T-helper 1 cell treated with Interleukin-12 subunit alpha and Interleukin-12 subunit beta and Interleukin-4 antibody, amounts not matched to agents 30 ng/mL and 1 ng/mL, for 36 hours (primary cell): ENCODE data around the gene FREM1. TPM values are rescaled to one million over a fixed set of nuclear protein-coding genes. Genes with fewer than 3 reads are reported as not detected.

Source experiments
- intact Hi-C: fragments of 100-400 bp; cut with micrococcal nuclease; formaldehyde crosslinking; loops from one replicate; pipeline ENCODE4 v1.15.1; 2024
- total RNA-seq: library from RNA; stranded (reverse); gene quantifications from 2 replicates; pipeline ENCODE4 v1.2.3, GENCODE V29; 2022

Gene FREM1
- total RNA-seq, 1 donor from 2014 or later, result 0.02 TPM

DNA sequence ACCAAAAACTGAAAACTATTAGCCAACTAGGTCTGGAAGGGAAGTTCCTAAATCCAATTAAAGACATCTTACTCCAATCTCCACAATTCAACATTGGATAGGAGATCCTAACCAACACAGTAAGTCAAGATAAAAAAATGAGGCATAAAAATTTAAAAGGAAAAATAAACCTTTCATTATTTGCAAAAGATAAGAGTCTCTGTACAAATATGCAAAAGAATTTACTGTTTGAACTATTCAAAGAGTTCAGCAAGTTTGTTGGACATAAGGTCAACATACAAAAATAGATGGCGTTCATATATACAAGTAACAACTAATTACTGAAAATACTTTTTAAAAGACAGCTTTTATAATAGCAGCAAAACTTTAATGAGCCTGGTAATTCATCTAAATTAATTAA is 3.1 kb upstream of the FREM1 start:
- intact Hi-C loops, result no loop called here

- intact Hi-C loops, result no loop called here
Observed at GRCh38 chr9:14912859-14913258, 2.6 kb upstream of the FREM1 start.

- intact Hi-C loops, result no loop called here
Observed at GRCh38 chr9:14911046-14911445, 818 bp upstream of the FREM1 start.

DNA sequence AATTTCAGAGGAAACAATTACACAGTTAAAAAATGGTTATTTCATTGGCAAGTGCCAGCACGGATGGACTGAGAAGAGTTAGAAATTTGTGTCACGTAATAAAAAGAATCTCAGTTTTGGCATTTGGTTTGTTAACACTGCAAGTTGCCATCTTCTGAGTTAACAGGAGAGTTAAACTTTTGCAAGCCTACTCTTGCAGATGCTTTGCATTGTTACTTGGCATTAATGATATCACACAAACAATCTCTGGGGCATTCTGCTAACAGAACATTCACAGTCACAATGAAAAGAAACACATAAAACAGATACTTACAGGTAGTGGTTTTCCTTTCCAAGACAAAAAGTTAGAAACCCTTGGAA is 647 bp downstream of the FREM1 start:
- intact Hi-C loops, result no loop called here

GRCh38 chr9:14909181-14909580 is 1.0 kb downstream of the FREM1 start:
- intact Hi-C loops, result no loop called here

DNA sequence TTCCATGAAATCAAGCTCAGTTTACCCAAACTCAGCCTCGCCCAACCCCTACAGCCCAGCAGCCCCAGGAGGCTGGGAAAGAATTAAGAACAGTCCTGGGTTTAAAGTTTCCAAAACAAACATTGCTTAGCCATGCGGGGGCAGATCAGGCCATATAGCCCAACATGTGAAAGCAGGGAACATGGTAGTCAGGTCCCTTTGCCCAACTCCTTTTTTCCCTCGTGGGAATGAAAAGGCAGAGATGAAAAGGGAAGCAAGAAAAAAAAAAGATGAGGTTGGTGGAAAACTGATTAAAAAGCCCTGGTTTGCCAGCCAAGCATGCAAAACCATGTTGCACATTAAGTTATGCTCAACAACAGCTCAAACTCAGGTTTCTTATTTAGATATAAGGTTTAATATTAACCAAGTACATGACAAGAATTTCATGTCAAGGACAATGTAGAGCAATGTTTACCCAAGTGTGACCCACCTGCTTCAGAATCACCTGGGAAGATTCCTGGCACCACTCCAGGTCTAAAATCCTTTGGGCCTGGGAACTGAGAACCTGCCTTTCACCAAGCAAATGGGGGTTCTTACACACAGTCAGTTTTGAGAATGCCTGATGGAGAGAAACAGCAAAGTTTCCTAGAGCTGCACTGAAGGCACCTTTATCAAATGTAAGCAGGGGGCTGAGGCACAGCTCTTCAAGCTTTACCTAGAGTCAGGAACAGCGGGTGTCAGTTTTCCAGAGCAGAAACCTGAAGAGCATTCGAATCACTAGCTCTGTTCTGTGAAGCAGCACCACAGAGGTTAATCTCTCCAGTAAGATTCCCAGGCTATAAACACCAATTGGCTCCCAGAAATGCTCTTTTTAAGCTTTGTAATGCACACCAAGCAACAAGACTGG is 1.7 kb downstream of the FREM1 start:
- intact Hi-C loops, result no loop called here

DNA sequence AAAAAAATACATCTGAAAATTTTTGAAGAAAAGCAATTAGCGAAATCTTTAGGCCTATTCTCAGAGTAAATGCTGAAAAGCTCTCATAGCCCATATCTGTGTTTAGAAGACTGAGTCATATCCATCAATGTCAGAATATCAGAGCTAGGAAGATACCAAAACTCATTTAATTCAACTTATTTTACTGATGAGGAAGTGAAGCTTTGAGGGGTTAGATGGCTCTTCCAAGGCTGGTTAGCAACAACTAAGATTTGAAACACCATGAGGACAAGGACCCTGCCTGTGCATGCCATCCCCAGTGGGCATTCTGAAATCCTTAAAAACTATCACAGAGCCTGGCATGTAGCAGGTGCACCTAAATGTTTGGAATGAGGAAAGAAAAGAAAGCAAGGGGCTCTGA is 2.5 kb downstream of the FREM1 start:
- intact Hi-C loops, result no loop called here

DNA sequence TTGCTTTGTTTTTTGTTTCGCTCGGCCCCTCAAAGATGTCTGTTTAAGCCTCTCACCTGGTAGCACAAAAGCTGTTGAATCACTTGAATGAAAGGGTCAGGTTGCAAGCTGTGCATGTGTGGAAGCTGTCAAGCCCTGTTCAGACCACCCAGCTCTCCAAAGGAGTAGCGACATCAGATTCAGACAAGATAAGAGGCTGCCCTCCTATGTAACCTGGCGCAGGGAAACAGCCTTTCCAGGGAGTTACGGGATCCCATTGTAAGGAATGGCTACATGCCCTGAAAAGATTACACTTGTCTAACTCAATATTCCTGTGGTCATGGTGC is 2.9 kb downstream of the FREM1 start:
- intact Hi-C loops, result no loop called here

GRCh38 chr9:14906644-14907359 is 3.4 kb downstream of the FREM1 start:
- intact Hi-C loops, result no loop called here

DNA sequence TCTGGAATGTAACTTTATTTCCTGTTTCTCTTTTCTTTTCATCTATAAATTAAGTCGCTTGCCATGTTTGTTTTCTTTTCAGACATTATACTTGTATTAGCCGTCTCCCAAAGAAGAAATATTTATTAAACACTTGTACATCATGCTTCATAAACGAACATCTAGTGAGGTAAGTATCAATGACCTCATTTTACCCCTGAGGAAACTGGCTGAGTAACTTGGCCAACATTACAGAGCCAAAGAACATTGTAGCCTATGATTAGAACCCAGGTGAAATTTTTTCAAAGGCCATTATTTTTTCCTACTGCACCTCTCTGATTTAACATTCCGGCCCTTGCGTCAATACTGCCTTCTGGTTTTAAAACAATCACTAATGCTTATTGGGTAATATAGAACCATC is 4.2 kb downstream of the FREM1 start:
- intact Hi-C loops, result no loop called here

DNA sequence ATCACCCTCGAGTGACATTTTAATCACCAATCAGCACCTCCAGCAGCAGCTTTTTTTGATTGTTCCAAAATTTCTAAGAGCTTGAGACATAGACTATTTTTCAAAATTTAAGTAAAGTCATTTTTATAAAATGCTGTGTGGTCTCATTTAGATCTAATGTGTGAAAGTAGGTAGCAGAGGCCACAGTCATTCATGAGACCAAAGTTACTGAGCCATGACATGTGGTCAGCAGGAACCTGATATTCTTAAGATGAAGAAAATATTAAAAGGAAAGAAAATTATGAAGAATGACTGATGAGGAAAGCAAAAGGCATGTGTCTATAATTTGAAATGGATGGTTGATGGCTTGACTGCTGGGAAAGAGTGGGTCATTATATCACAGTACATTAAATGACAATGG is 7.2 kb downstream of the FREM1 start:
- intact Hi-C loops, result no loop called here

DNA sequence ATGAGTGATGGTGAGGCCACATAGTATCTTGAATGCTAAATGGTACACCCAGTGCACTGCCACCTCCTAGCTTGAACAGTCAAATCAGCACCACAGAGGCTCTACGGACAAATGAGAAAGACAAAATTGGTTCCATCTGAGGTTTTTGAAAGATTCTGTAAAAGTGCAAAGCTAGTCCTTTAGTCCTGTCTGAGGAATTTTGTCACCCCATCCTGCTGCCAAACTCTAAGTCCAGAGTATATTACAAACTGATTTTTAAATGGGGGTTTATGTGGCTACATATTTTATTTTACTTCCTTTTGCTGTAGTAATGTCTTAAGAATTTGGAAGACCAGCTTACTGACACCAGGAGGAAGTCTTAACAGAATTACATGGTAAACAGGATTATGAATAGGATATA is 7.7 kb downstream of the FREM1 start:
- intact Hi-C loops, result no loop called here

GRCh38 chr9:14899815-14900193 is 10.4 kb downstream of the FREM1 start:
- intact Hi-C loops, result no loop called here

GRCh38 chr9:14899042-14899814 is 11.0 kb downstream of the FREM1 start:
- intact Hi-C loops, result no loop called here

- intact Hi-C loops, result no loop called here
Observed at GRCh38 chr9:14895806-14896205, 14.4 kb downstream of the FREM1 start.

DNA sequence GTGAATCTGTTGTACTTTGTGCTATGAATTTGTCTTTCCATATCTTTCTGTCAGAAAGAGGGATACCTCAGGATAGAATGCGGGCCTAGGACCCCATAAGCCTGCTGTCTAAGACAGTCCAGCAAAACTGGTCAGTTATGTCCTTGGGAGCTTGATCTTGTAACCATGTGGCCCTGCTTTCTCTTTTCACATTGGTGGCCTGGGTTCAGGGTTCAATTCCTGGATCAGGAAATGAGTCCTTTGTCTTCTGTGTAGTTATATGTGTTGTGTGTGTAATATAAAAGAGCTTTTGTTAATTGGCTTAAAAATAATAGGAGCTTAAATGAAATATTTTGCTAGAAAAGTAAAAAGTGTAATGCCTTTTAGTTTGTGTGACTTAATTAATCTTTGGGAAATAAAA is 16.9 kb downstream of the FREM1 start:
- intact Hi-C loops, result loop anchor here (5.0 kb wide), 1 partner anchor 124 kb away; no protein-coding TSS in a partner anchor

DNA sequence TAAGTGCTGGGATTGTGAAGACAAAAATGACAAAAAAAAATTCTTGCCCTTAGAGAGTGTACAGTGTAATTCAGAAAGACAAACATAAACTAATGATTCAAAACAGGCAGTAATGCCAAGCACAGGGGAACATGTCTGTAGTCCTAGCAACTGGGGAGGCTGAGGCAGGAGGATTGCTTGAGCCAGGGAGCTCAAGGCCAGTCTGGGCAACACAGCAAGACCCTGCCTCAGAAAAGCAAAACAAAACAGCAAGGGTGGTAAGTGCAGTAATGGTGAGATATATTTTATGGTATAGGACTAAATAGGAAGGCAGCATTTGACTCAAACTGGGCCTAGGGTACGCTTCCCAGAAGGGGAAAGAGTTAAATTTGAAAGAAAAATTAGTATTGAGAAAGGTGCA is 18.9 kb downstream of the FREM1 start:
- intact Hi-C loops, result loop anchor here (5.0 kb wide), 1 partner anchor 126 kb away; no protein-coding TSS in a partner anchor

DNA sequence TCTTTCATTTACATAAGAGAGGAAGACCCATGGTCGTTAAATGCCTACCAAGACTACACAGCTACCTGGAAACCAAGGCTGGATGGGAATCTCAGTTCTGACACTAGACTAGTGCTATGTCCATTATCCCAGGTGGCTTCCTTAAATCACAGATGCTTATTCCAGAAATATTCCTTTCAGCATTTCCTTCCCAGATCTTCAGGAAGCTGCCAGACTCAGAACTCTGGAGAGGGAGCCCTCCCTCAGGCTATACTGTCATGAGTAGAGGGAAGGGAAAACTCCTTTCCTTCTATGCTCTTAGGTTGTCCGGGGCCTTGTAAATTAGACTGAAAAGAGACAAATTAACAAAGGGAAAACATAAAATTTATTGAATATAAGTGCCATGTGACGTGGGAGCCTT is 20.8 kb downstream of the FREM1 start:
- intact Hi-C loops, result loop anchor here (1.0 kb wide), 2 partner anchors 26 to 246 kb away; no protein-coding TSS in a partner anchor

GRCh38 chr9:14888875-14889274 is 21.4 kb downstream of the FREM1 start:
- intact Hi-C loops, result loop anchor here (1.0 kb wide), 2 partner anchors 26 to 246 kb away; no protein-coding TSS in a partner anchor

GRCh38 chr9:14888272-14888671 is 22.0 kb downstream of the FREM1 start:
- intact Hi-C loops, result no loop called here

DNA sequence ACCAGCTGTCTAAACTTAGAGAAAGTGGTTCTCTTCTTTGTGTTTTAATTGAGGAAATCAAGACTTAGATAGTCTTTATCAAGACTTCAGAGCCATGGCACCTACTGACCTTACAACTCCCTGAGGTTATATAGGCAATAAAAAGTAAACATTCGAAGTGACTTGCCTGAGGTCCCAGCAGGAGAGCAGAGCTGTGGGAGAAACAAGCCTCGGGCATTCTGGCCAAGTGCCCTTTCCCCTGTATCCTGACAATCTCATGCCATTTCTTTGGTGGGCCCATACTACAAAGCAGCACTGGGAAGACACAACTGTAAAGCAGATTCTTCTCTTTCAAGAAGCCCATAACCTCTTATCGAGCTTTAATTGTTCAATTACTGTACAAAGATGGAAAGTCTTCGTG is 23.1 kb downstream of the FREM1 start:
- intact Hi-C loops, result no loop called here
